HL-60 (cell line): ENCODE results near the gene EFCAB13.
"Not testable (repeated sequence)": the region's sequence is repeated elsewhere in the genome, so short reads cannot be mapped to it uniquely, and the experiment has no call there.

Source experiments
- CTCF ChIP-seq: IDR thresholded peaks from one replicate; pipeline ENCODE4 v1.5.1; 2011; ENCODE audit warnings: low read length, control low read depth, inconsistent platforms; ENCODE audit not compliant: insufficient read depth
- GABPA ChIP-seq: IDR thresholded peaks from 2 replicates; pipeline ENCODE4 v1.6.1; 2012; ENCODE audit warnings: low read depth
- POLR2AphosphoS5 ChIP-seq: IDR thresholded peaks from 2 replicates; pipeline ENCODE4 v1.6.1; 2012; ENCODE audit warnings: low read depth
- REST ChIP-seq: IDR thresholded peaks from 2 replicates; pipeline ENCODE4 v1.6.1; 2012; ENCODE audit warnings: low read depth; ENCODE audit not compliant: insufficient replicate concordance
- SPI1 ChIP-seq: IDR thresholded peaks from 2 replicates; pipeline ENCODE4 v1.6.1; 2012; ENCODE audit warnings: low read depth, mild to moderate bottlenecking, borderline replicate concordance

DNA sequence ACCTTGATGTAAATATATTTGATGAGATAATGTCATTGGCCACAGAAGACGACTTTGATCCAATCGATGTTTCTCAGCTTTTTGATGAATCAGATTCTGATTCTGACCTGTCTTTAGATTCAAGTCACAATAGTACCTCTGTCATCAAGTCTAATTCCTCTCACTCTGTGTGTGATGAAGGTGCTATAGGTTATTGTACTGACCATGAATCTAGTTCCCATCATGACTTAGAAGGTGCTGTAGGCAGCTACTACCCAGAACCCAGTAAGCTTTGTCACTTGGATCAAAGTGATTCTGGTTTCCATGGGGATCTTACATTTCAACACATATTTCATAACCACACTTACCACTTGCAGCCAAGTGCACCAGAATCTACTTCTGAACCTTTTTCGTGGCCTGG, 101.5 kb downstream of the EFCAB13 start:
- TF ChIP-seq CTCF, SPI1, REST, POLR2AphosphoS5, GABPA: not testable (repeated sequence)
